Measurements from ENCODE around the gene SVIL.

- TF ChIP-seq POLR2A (IDR thresholded peaks at IDR 0.05), result no peak
- TF ChIP-seq, protein P1, sequence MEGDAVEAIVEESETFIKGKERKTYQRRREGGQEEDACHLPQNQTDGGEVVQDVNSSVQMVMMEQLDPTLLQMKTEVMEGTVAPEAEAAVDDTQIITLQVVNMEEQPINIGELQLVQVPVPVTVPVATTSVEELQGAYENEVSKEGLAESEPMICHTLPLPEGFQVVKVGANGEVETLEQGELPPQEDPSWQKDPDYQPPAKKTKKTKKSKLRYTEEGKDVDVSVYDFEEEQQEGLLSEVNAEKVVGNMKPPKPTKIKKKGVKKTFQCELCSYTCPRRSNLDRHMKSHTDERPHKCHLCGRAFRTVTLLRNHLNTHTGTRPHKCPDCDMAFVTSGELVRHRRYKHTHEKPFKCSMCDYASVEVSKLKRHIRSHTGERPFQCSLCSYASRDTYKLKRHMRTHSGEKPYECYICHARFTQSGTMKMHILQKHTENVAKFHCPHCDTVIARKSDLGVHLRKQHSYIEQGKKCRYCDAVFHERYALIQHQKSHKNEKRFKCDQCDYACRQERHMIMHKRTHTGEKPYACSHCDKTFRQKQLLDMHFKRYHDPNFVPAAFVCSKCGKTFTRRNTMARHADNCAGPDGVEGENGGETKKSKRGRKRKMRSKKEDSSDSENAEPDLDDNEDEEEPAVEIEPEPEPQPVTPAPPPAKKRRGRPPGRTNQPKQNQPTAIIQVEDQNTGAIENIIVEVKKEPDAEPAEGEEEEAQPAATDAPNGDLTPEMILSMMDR (IDR thresholded peaks at IDR 0.05), result no peak
- TF ChIP-seq POLR2AphosphoS5 (IDR thresholded peaks at IDR 0.05), result no peak
These were observed 11.0 kb downstream of the SVIL start for GRCh38 chr10:29623797-29624196.
